Astrocyte (in vitro differentiated cells and primary cell): ENCODE data around the gene SCARF2. TPM values are rescaled to one million over a fixed set of nuclear protein-coding genes. Genes with fewer than 3 reads are reported as not detected.
A peak's percentile ranks its signal among the peaks of the same experiment; 100 is the strongest.

ENCODE experiments used
- DNase-seq: peaks from one replicate; pipeline ENCODE4 v3.0.0-alpha.2; 2010; ENCODE audit warnings: low read depth
- FAIRE-seq: peaks from 2 replicates; lab custom pipeline; 2011; peaks lifted over from hg19 to GRCh38; lab: Jason Lieb, UNC
- H2AFZ ChIP-seq: 2 replicates; pipeline ENCODE4 v1.6.0; 2012; ENCODE audit warnings: low read depth, low read length, inconsistent platforms
- H3K27ac ChIP-seq: 2 replicates; pipeline ENCODE4 v1.5.1; 2011; ENCODE audit warnings: low read depth, low read length, inconsistent platforms
- H3K27me3 ChIP-seq: 2 replicates; pipeline ENCODE4 v1.6.0; 2011; ENCODE audit warnings: low read length, inconsistent platforms; ENCODE audit not compliant: insufficient read depth
- H3K36me3 ChIP-seq: 2 replicates; pipeline ENCODE4 v1.5.1; 2011; ENCODE audit warnings: low read length, inconsistent platforms; ENCODE audit not compliant: insufficient read depth
- H3K4me1 ChIP-seq: 2 replicates; pipeline ENCODE4 v1.5.1; 2011; ENCODE audit warnings: low read length, inconsistent platforms; ENCODE audit not compliant: insufficient read depth
- H3K4me2 ChIP-seq: 2 replicates; pipeline ENCODE4 v1.6.0; 2012; ENCODE audit warnings: low read length, inconsistent platforms
- H3K4me3 ChIP-seq: 2 replicates; pipeline ENCODE4 v1.5.1; 2011; ENCODE audit warnings: low read depth, mild to moderate bottlenecking, low read length, inconsistent platforms; ENCODE audit not compliant: insufficient read depth
- H3K79me2 ChIP-seq: 2 replicates; pipeline ENCODE4 v1.6.0; 2012; ENCODE audit warnings: mild to moderate bottlenecking, low read length, inconsistent platforms; ENCODE audit not compliant: insufficient read depth
- H3K9ac ChIP-seq: 2 replicates; pipeline ENCODE4 v1.6.0; 2012; ENCODE audit warnings: mild to moderate bottlenecking, low read length, inconsistent platforms
- H3K9me3 ChIP-seq: 2 replicates; pipeline ENCODE4 v1.5.1; 2012; ENCODE audit warnings: low read depth, mild to moderate bottlenecking, low read length, inconsistent platforms; ENCODE audit not compliant: insufficient read depth
- H4K20me1 ChIP-seq: 2 replicates; pipeline ENCODE4 v1.6.0; 2012; ENCODE audit warnings: low read length, inconsistent platforms; ENCODE audit not compliant: insufficient read depth
- H3K27ac Mint-ChIP-seq: one replicate; pipeline ENCODE4 v1.8.0; 2021; ENCODE audit warnings: mild to moderate bottlenecking, mixed read lengths; ENCODE audit not compliant: unreplicated experiment
- H3K27me3 Mint-ChIP-seq: one replicate; pipeline ENCODE4 v1.8.0; 2021; ENCODE audit warnings: low read depth, mixed read lengths; ENCODE audit not compliant: unreplicated experiment
- H3K36me3 Mint-ChIP-seq: one replicate; pipeline ENCODE4 v1.8.0; 2021; ENCODE audit warnings: low read depth, mixed read lengths; ENCODE audit not compliant: unreplicated experiment
- H3K4me1 Mint-ChIP-seq: one replicate; pipeline ENCODE4 v1.8.0; 2021; ENCODE audit warnings: low read depth, mixed read lengths; ENCODE audit not compliant: unreplicated experiment
- H3K4me3 Mint-ChIP-seq: one replicate; pipeline ENCODE4 v1.8.0; 2021; ENCODE audit warnings: mild to moderate bottlenecking, moderate library complexity, mixed read lengths; ENCODE audit not compliant: unreplicated experiment
- H3K9me3 Mint-ChIP-seq: one replicate; pipeline ENCODE4 v1.8.0; 2021; ENCODE audit warnings: mild to moderate bottlenecking, mixed read lengths; ENCODE audit not compliant: unreplicated experiment
- CTCF ChIP-seq: IDR thresholded peaks from 2 replicates; pipeline ENCODE4 v1.5.1; 2011; ENCODE audit warnings: low read depth, mild to moderate bottlenecking, inconsistent platforms, low read length, moderate library complexity; ENCODE audit not compliant: insufficient read depth
- EZH2 ChIP-seq: IDR thresholded peaks from 2 replicates; pipeline ENCODE4 v1.6.1; 2012; ENCODE audit warnings: mild to moderate bottlenecking, low read length, inconsistent platforms; ENCODE audit not compliant: insufficient read depth
- total RNA-seq: library from RNA; stranded (reverse); gene quantifications from 2 replicates; pipeline ENCODE4 v1.2.1, GENCODE V29; 2021

Gene SCARF2
- total RNA-seq, 1 donor from 2014 or later, result 17.3 TPM

- H3K36me3 Mint-ChIP-seq, result peaks cover 20% of the 10 kb centered on the region
- TF ChIP-seq EZH2 (no peak), CTCF (no peak)
- H3K4me3 Mint-ChIP-seq, result peak overlapping the region; percentile 74
- FAIRE-seq (no peak), DNase-seq (no peak)
- Histone ChIP-seq H3K79me2 (peaks cover 62% of the 10 kb centered on the region), H4K20me1 (peaks cover 78% of the 10 kb centered on the region), H3K4me3 (peak overlapping the region; percentile 85), H3K27me3 (no peaks in the 10 kb centered on the region), H3K4me1 (peaks cover 21% of the 10 kb centered on the region), H3K9ac (peak overlapping the region; percentile 86), H3K27ac (no peak overlapping the region), H3K9me3 (no peaks in the 10 kb centered on the region), H3K36me3 (no peaks in the 10 kb centered on the region), H3K4me2 (peak overlapping the region; percentile 98), H2AFZ (no peak overlapping the region)
- peaks cover 9% of the 10 kb centered on the region for H3K4me1 Mint-ChIP-seq
- peak overlapping the region; percentile 23 for H3K27ac Mint-ChIP-seq
- peaks cover 44% of the 10 kb centered on the region for H3K27me3 Mint-ChIP-seq
- H3K9me3 Mint-ChIP-seq, result peaks cover 4% of the 10 kb centered on the region
These were observed 2.0 kb downstream of the SCARF2 start for GRCh38 chr22:20435436-20436306.

GRCh38 chr22:20434773-20435172 is 2.9 kb downstream of the SCARF2 start:
- Histone ChIP-seq H3K9me3 (no peaks in the 10 kb centered on the region), H3K9ac (no peak overlapping the region), H3K27me3 (no peaks in the 10 kb centered on the region), H3K4me2 (no peak overlapping the region), H3K4me3 (no peak overlapping the region), H3K36me3 (no peaks in the 10 kb centered on the region), H4K20me1 (peaks cover 84% of the 10 kb centered on the region), H3K4me1 (peaks cover 24% of the 10 kb centered on the region), H3K79me2 (peaks cover 68% of the 10 kb centered on the region), H3K27ac (no peak overlapping the region), H2AFZ (no peak overlapping the region)
- TF ChIP-seq EZH2 (no peak), CTCF (no peak)
- peaks cover 20% of the 10 kb centered on the region for H3K36me3 Mint-ChIP-seq
- H3K27me3 Mint-ChIP-seq, result peaks cover 42% of the 10 kb centered on the region
- no peak overlapping the region for H3K27ac Mint-ChIP-seq
- FAIRE-seq (no peak), DNase-seq (no peak)
- peaks cover 4% of the 10 kb centered on the region for H3K9me3 Mint-ChIP-seq
- H3K4me1 Mint-ChIP-seq, result peaks cover 9% of the 10 kb centered on the region
- no peak overlapping the region for H3K4me3 Mint-ChIP-seq

GRCh38 chr22:20434264-20434751 is 3.3 kb downstream of the SCARF2 start:
- H3K27ac Mint-ChIP-seq, result no peak overlapping the region
- TF ChIP-seq CTCF (no peak), EZH2 (no peak)
- no peak for DNase-seq
- no peak overlapping the region for H3K9ac ChIP-seq
- no peak overlapping the region for H3K27ac ChIP-seq
- no peaks in the 10 kb centered on the region for H3K27me3 ChIP-seq
- H2AFZ ChIP-seq, result no peak overlapping the region
- H3K4me2 ChIP-seq, result no peak overlapping the region
- peaks cover 16% of the 10 kb centered on the region for H3K36me3 Mint-ChIP-seq
- H3K79me2 ChIP-seq, result peaks cover 68% of the 10 kb centered on the region
- no peak for FAIRE-seq
- H3K4me1 ChIP-seq, result peaks cover 24% of the 10 kb centered on the region
- peaks cover 4% of the 10 kb centered on the region for H3K9me3 Mint-ChIP-seq
- H4K20me1 ChIP-seq, result peaks cover 84% of the 10 kb centered on the region
- no peaks in the 10 kb centered on the region for H3K36me3 ChIP-seq
- H3K4me1 Mint-ChIP-seq, result peaks cover 9% of the 10 kb centered on the region
- H3K4me3 Mint-ChIP-seq, result no peak overlapping the region
- H3K4me3 ChIP-seq, result no peak overlapping the region
- H3K9me3 ChIP-seq, result no peaks in the 10 kb centered on the region
- H3K27me3 Mint-ChIP-seq, result peaks cover 38% of the 10 kb centered on the region
